ENCODE measurements around the gene RBM4. TPM values are rescaled to one million over a fixed set of nuclear protein-coding genes. Genes with fewer than 3 reads are reported as not detected.

Gene RBM4
- total RNA-seq, 1 experiment from 2014 or later, result 164 TPM

DNA sequence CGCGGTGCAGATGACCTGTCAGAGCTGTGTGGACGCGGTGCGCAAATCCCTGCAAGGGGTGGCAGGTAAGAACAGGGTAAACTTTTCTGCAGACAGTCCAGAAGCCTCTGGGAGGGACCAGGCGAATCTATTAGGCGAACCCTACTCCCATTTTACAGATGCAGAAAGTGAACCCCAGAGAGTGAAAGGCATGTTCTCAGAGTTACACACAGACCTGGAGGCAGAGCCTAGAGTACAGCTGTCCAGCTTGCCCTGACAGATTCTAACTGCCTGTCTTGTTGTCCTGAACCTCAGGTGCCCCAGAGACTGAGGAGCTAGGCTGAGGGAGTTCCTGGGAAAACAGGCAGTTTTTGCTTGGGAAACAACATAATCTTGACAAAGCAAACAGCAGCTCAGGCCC, 44.9 kb upstream of the RBM4 start:
- no peak; the same call in 1 of the 2 replicates for ATAC-seq
- Histone ChIP-seq H3K27ac (ENCODE audit: low read length) (no peak overlapping the region), H3K9me2 (replicated peaks; ENCODE audit: low read length) (no peaks in the 10 kb centered on the region), H3K9ac (ENCODE audit: low read length) (peak overlapping the region; percentile 77), H3F3A (ENCODE audit: low read length, unreplicated experiment) (no peaks in the 10 kb centered on the region), H3K4me2 (ENCODE audit: low read length) (peak overlapping the region; percentile 91), H3K4me3 (ENCODE audit: low read length) (peak overlapping the region; percentile 77), H3K36me3 (ENCODE audit: low read depth, low read length) (no peaks in the 10 kb centered on the region), H3K27me3 (ENCODE audit: low read length) (no peaks in the 10 kb centered on the region), H2AFZ (ENCODE audit: low read length) (peak overlapping the region; percentile 88; the same call in 1 of the 2 replicates), H3K9me3 (ENCODE audit: low read length) (no peaks in the 10 kb centered on the region), H3K79me2 (ENCODE audit: low read length) (peaks cover 22% of the 10 kb centered on the region), H4K20me1 (ENCODE audit: low read length) (no peaks in the 10 kb centered on the region), H3K4me1 (ENCODE audit: insufficient read depth, low read length) (peaks cover 15% of the 10 kb centered on the region)
- intact Hi-C loops (cut with micrococcal nuclease), result loop anchor here (1.0 to 2.0 kb wide), 2 partner anchors 23 to 85 kb away; partner anchors contain the start of gene RBM14
- DNase-seq, result no peak
- ChIA-PET POLR2A (ENCODE audit: unreplicated experiment) (interaction anchor here (0.6 kb wide), 1 partner anchor 23 kb away, joined by 3 read pairs; the partner anchor contains the start of gene RBM14), CTCF (interaction anchor here (0.7 kb wide), 1 partner anchor 31 kb away, joined by 6 read pairs; no protein-coding TSS in a partner anchor)
- TF ChIP-seq EZH2phosphoT487 (IDR thresholded peaks at IDR 0.05; ENCODE audit: borderline replicate concordance, low read length), result no peak
- TF ChIP-seq EZH2 (IDR thresholded peaks at IDR 0.05; ENCODE audit: low read length, unreplicated experiment), result no peak
- TF ChIP-seq, protein P1, sequence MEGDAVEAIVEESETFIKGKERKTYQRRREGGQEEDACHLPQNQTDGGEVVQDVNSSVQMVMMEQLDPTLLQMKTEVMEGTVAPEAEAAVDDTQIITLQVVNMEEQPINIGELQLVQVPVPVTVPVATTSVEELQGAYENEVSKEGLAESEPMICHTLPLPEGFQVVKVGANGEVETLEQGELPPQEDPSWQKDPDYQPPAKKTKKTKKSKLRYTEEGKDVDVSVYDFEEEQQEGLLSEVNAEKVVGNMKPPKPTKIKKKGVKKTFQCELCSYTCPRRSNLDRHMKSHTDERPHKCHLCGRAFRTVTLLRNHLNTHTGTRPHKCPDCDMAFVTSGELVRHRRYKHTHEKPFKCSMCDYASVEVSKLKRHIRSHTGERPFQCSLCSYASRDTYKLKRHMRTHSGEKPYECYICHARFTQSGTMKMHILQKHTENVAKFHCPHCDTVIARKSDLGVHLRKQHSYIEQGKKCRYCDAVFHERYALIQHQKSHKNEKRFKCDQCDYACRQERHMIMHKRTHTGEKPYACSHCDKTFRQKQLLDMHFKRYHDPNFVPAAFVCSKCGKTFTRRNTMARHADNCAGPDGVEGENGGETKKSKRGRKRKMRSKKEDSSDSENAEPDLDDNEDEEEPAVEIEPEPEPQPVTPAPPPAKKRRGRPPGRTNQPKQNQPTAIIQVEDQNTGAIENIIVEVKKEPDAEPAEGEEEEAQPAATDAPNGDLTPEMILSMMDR (conservative IDR thresholded peaks at IDR 0.05; ENCODE audit: low read depth, low read length), result no peak
- BruUV-seq (replicated peaks), result no TSS peak

DNA sequence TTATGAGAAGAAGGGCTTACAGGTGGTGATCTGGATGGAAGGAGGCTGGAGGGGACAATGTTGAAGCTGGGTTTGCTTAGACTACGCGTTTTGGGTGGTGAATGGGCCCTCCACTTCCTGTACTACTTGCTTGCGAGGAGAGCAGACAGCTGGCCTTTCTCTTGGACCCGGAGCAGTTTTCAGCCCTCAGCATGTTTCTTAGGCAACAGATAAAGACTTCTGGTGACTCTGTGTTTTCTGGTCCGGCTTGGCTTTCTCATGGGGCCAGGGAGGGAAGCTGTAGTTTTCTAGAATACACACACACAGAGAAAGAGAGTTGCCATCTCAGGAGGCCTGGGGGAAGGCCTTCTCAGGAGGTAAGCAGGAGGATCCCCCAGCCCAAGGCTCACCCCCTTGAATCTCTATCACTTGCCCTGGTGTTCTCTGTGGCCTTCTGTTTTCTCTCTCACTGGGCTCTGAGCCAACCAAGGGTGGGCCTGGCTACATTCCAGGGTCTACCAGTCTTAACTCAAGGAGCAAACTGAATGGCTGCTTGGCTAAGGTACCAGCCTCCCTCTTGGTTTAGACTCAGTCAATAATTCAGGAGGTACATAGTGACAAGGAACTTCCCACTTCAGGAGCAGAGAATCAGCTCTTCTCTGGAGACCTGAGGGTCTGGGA, 43.1 kb upstream of the RBM4 start:
- no peak overlapping the region for H2AFZ ChIP-seq (ENCODE audit: low read length)
- CTCF ChIA-PET, result no interaction called here
- no peak for TF ChIP-seq EZH2 (IDR thresholded peaks at IDR 0.05; ENCODE audit: low read length, unreplicated experiment)
- no peak for TF ChIP-seq EZH2phosphoT487 (IDR thresholded peaks at IDR 0.05; ENCODE audit: borderline replicate concordance, low read length)
- TF ChIP-seq, protein P1 (conservative IDR thresholded peaks at IDR 0.05; ENCODE audit: low read depth, low read length), result no peak

GRCh38 chr11:66598993-66599392, 39.5 kb upstream of the RBM4 start:
- intact Hi-C loops (cut with micrococcal nuclease), result no loop called here
- no peaks in the 10 kb centered on the region for H3K9me2 ChIP-seq (replicated peaks; ENCODE audit: low read length)
- ChIA-PET POLR2A (ENCODE audit: unreplicated experiment) (interaction anchor here (0.6 kb wide), 1 partner anchor 18 kb away, joined by 3 read pairs; the partner anchor contains the start of gene RBM14), CTCF (no interaction called here)
- H3K4me3 ChIP-seq (ENCODE audit: low read length), result no peak overlapping the region
- 0 out of 2 replicates have a peak, but pooled peaks cover 4% of the 10 kb centered on the region for H3K4me1 ChIP-seq (ENCODE audit: insufficient read depth, low read length)
- no TSS peak for BruUV-seq (replicated peaks)
- peaks cover 11% of the 10 kb centered on the region; the same call in 1 of the 2 replicates for H3K36me3 ChIP-seq (ENCODE audit: low read depth, low read length)
- no peaks in the 10 kb centered on the region for H3K27me3 ChIP-seq (ENCODE audit: low read length)
- H3K4me2 ChIP-seq (ENCODE audit: low read length), result no peak overlapping the region
- H4K20me1 ChIP-seq (ENCODE audit: low read length), result no peaks in the 10 kb centered on the region
- H3F3A ChIP-seq (ENCODE audit: low read length, unreplicated experiment), result no peaks in the 10 kb centered on the region
- no peak overlapping the region for H3K27ac ChIP-seq (ENCODE audit: low read length)
- peaks cover 13% of the 10 kb centered on the region; the same call in 1 of the 2 replicates for H3K79me2 ChIP-seq (ENCODE audit: low read length)
- ATAC-seq (no peak), DNase-seq (no peak)
- H2AFZ ChIP-seq (ENCODE audit: low read length), result no peak overlapping the region
- no peaks in the 10 kb centered on the region for H3K9me3 ChIP-seq (ENCODE audit: low read length)
- TF ChIP-seq, protein P1 (conservative IDR thresholded peaks at IDR 0.05; ENCODE audit: low read depth, low read length), result no peak
- TF ChIP-seq EZH2 (IDR thresholded peaks at IDR 0.05; ENCODE audit: low read length, unreplicated experiment) (no peak), EZH2phosphoT487 (IDR thresholded peaks at IDR 0.05; ENCODE audit: borderline replicate concordance, low read length) (no peak)
- H3K9ac ChIP-seq (ENCODE audit: low read length), result no peak overlapping the region

More for the DNA sequence above, 43.1 kb upstream of the RBM4 start:
- ATAC-seq (no peak), DNase-seq (no peak)
- intact Hi-C loops (cut with micrococcal nuclease), result no loop called here
- H3K79me2 ChIP-seq (ENCODE audit: low read length), result peaks cover 22% of the 10 kb centered on the region
- no TSS peak for BruUV-seq (replicated peaks)
- H3K27me3 ChIP-seq (ENCODE audit: low read length), result no peaks in the 10 kb centered on the region
- no peaks in the 10 kb centered on the region for H4K20me1 ChIP-seq (ENCODE audit: low read length)
- H3F3A ChIP-seq (ENCODE audit: low read length, unreplicated experiment), result no peaks in the 10 kb centered on the region
- peaks cover 11% of the 10 kb centered on the region; the same call in 1 of the 2 replicates for H3K36me3 ChIP-seq (ENCODE audit: low read depth, low read length)
- no peaks in the 10 kb centered on the region for H3K9me3 ChIP-seq (ENCODE audit: low read length)
- POLR2A ChIA-PET (ENCODE audit: unreplicated experiment), result interaction anchor here (0.6 kb wide), 1 partner anchor 651 kb away, joined by 5 read pairs; no protein-coding TSS in a partner anchor
- no peak overlapping the region for H3K4me3 ChIP-seq (ENCODE audit: low read length)
- H3K27ac ChIP-seq (ENCODE audit: low read length), result no peak overlapping the region
- H3K9ac ChIP-seq (ENCODE audit: low read length), result no peak overlapping the region
- H3K9me2 ChIP-seq (replicated peaks; ENCODE audit: low read length), result no peaks in the 10 kb centered on the region
- peaks cover 15% of the 10 kb centered on the region for H3K4me1 ChIP-seq (ENCODE audit: insufficient read depth, low read length)
- H3K4me2 ChIP-seq (ENCODE audit: low read length), result peak overlapping the region; percentile 27; the same call in 1 of the 2 replicates
